Ovary (tissue), 3 donors: ENCODE measurements around the gene CDC42BPB.

Source experiments
- EP300 ChIP-seq: sonication (generic); formaldehyde crosslinking; IDR thresholded peaks from one replicate; pipeline ENCODE4 v1.6.1; 2017; ENCODE audit warnings: antibody characterized with exemption
- POLR2A ChIP-seq: fragments of 450-650 bp; IDR thresholded peaks from one replicate; pipeline ENCODE4 v1.6.1; 2017; ENCODE audit warnings: antibody characterized with exemption, mild to moderate bottlenecking, moderate library complexity
- TF ChIP-seq, protein P1 (sequence below), 3 donors: fragments of 450-650 bp in 2 of 3; fragments of 200-600 bp in 1 of 3; IDR thresholded peaks; one replicate each; pipeline versions ENCODE4 v1.5.1 to v1.8.0; 2016 to 2022; ENCODE audit warnings: antibody characterized with exemption in 3 of 3, mild to moderate bottlenecking in 1 of 3
- donor health status: DM: no; HTN: no; CAD: no.

DNA sequence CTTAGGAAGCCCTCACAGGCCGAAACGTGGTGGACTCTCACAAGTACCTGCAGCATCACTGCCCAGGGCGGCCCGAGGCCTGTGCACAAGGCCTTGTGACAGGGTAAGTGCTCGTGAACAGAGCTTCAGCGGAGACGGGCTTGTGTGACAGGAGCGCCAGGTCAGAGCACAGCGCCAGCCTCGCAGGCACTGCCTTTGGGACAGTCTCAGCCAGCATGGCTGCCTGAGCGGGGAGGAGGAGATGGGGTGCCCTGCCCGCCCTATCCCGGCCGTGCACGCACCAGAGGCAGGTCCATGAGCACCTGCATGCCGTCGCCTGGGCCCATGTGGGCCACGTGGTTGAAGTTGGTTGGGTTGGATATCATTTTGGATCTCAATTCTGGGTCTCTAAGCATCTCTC is 118.0 kb downstream of the CDC42BPB start:
- TF ChIP-seq, protein P1, sequence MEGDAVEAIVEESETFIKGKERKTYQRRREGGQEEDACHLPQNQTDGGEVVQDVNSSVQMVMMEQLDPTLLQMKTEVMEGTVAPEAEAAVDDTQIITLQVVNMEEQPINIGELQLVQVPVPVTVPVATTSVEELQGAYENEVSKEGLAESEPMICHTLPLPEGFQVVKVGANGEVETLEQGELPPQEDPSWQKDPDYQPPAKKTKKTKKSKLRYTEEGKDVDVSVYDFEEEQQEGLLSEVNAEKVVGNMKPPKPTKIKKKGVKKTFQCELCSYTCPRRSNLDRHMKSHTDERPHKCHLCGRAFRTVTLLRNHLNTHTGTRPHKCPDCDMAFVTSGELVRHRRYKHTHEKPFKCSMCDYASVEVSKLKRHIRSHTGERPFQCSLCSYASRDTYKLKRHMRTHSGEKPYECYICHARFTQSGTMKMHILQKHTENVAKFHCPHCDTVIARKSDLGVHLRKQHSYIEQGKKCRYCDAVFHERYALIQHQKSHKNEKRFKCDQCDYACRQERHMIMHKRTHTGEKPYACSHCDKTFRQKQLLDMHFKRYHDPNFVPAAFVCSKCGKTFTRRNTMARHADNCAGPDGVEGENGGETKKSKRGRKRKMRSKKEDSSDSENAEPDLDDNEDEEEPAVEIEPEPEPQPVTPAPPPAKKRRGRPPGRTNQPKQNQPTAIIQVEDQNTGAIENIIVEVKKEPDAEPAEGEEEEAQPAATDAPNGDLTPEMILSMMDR (IDR thresholded peaks at IDR 0.05), result no peak
- TF ChIP-seq POLR2A (no peak), EP300 (no peak)
